ENCODE measurements around the gene BMP5.

Gene BMP5

GRCh38 chr6:55758156-55758937 is 117.0 kb downstream of the BMP5 start:
- Histone ChIP-seq H3K4me3 (no peak overlapping the region), H3K4me1 (no peaks in the 10 kb centered on the region), H3K9ac (no peak overlapping the region), H4K20me1 (no peaks in the 10 kb centered on the region), H3K9me3 (replicated peaks in 1 of 11) (no peaks in the 10 kb centered on the region), H3K4me2 (no peak overlapping the region), H3K27ac (no peak overlapping the region), H3K36me3 (no peaks in the 10 kb centered on the region), H3K27me3 (no peaks in the 10 kb centered on the region)
- no peak for TF ChIP-seq Cebpa-rat (IDR thresholded peaks at IDR 0.05)

- Histone ChIP-seq H3K9me3 (replicated peaks in 1 of 11) (no peaks in the 10 kb centered on the region), H4K20me1 (no peaks in the 10 kb centered on the region), H3K36me3 (no peaks in the 10 kb centered on the region), H3K4me2 (no peak overlapping the region), H3K27me3 (no peaks in the 10 kb centered on the region), H3K4me3 (no peak overlapping the region), H3K4me1 (no peaks in the 10 kb centered on the region), H3K9ac (no peak overlapping the region), H3K27ac (no peak overlapping the region)
- no peak for TF ChIP-seq Cebpa-rat (IDR thresholded peaks at IDR 0.05)
These were observed 118.8 kb downstream of the BMP5 start for GRCh38 chr6:55756531-55757031.

- no peak for TF ChIP-seq Cebpa-rat (IDR thresholded peaks at IDR 0.05)
- no peaks in the 10 kb centered on the region for H3K27me3 ChIP-seq
- H3K4me3 ChIP-seq, result no peak overlapping the region
- no peak overlapping the region for H3K4me2 ChIP-seq
- no peaks in the 10 kb centered on the region for H3K4me1 ChIP-seq
- H3K9me3 ChIP-seq (replicated peaks in 1 of 11), result no peaks in the 10 kb centered on the region; a peak in 2 of 22 replicates
- H3K36me3 ChIP-seq, result no peaks in the 10 kb centered on the region
- H4K20me1 ChIP-seq, result no peaks in the 10 kb centered on the region
- H3K27ac ChIP-seq, result no peak overlapping the region
- no peak overlapping the region for H3K9ac ChIP-seq
These were observed 126.5 kb downstream of the BMP5 start for GRCh38 chr6:55748880-55749279.

- no peak for TF ChIP-seq Cebpa-rat (IDR thresholded peaks at IDR 0.05)
- Histone ChIP-seq H3K27ac (no peak overlapping the region), H3K36me3 (no peaks in the 10 kb centered on the region), H3K4me2 (no peak overlapping the region), H3K27me3 (no peaks in the 10 kb centered on the region), H3K4me1 (no peaks in the 10 kb centered on the region), H4K20me1 (no peaks in the 10 kb centered on the region), H3K9me3 (replicated peaks in 1 of 11) (no peaks in the 10 kb centered on the region; a peak in 2 of 22 replicates), H3K4me3 (no peak overlapping the region), H3K9ac (no peak overlapping the region)
These were observed 128.9 kb downstream of the BMP5 start for GRCh38 chr6:55746473-55746872.

- Histone ChIP-seq H3K9ac (no peak overlapping the region), H4K20me1 (no peaks in the 10 kb centered on the region), H3K27me3 (no peaks in the 10 kb centered on the region), H3K4me1 (no peaks in the 10 kb centered on the region), H3K9me3 (replicated peaks in 1 of 11) (peaks cover 8 to 10% (median 9%) of the 10 kb centered on the region in 11 experiments; a peak in 20 of 22 replicates), H3K4me3 (no peak overlapping the region), H3K27ac (no peak overlapping the region), H3K4me2 (no peak overlapping the region), H3K36me3 (no peaks in the 10 kb centered on the region)
- TF ChIP-seq Cebpa-rat (IDR thresholded peaks at IDR 0.05), result no peak
These were observed 141.1 kb downstream of the BMP5 start for GRCh38 chr6:55734256-55734655.

GRCh38 chr6:55729665-55730064 is 145.7 kb downstream of the BMP5 start:
- no peaks in the 10 kb centered on the region for H4K20me1 ChIP-seq
- no peak overlapping the region for H3K9ac ChIP-seq
- no peaks in the 10 kb centered on the region for H3K27me3 ChIP-seq
- H3K27ac ChIP-seq, result no peak overlapping the region
- no peaks in the 10 kb centered on the region for H3K36me3 ChIP-seq
- no peaks in the 10 kb centered on the region for H3K9me3 ChIP-seq (replicated peaks in 1 of 11)
- H3K4me3 ChIP-seq, result no peak overlapping the region
- H3K4me1 ChIP-seq, result no peaks in the 10 kb centered on the region
- TF ChIP-seq Cebpa-rat (IDR thresholded peaks at IDR 0.05), result no peak
- H3K4me2 ChIP-seq, result no peak overlapping the region

- Histone ChIP-seq H3K4me3 (no peak overlapping the region), H3K9ac (no peak overlapping the region), H3K4me1 (no peaks in the 10 kb centered on the region), H3K36me3 (no peaks in the 10 kb centered on the region), H3K9me3 (replicated peaks in 1 of 11) (no peaks in the 10 kb centered on the region), H4K20me1 (no peaks in the 10 kb centered on the region), H3K27ac (no peak overlapping the region), H3K27me3 (no peaks in the 10 kb centered on the region), H3K4me2 (no peak overlapping the region)
- TF ChIP-seq Cebpa-rat (IDR thresholded peaks at IDR 0.05), result no peak
These were observed 149.2 kb downstream of the BMP5 start for GRCh38 chr6:55726144-55726543.

GRCh38 chr6:55714831-55715230 is 160.6 kb downstream of the BMP5 start:
- no peak overlapping the region for H3K27ac ChIP-seq
- H3K4me3 ChIP-seq, result no peak overlapping the region
- TF ChIP-seq Cebpa-rat (IDR thresholded peaks at IDR 0.05), result no peak
- H4K20me1 ChIP-seq, result no peaks in the 10 kb centered on the region
- H3K4me2 ChIP-seq, result no peak overlapping the region
- no peaks in the 10 kb centered on the region for H3K27me3 ChIP-seq
- H3K9me3 ChIP-seq (replicated peaks in 1 of 11), result no peaks in the 10 kb centered on the region
- no peaks in the 10 kb centered on the region for H3K4me1 ChIP-seq
- no peak overlapping the region for H3K9ac ChIP-seq
- no peaks in the 10 kb centered on the region for H3K36me3 ChIP-seq

GRCh38 chr6:55713436-55713835 is 162.0 kb downstream of the BMP5 start:
- no peaks in the 10 kb centered on the region for H3K27me3 ChIP-seq
- H4K20me1 ChIP-seq, result no peaks in the 10 kb centered on the region
- no peak for TF ChIP-seq Cebpa-rat (IDR thresholded peaks at IDR 0.05)
- H3K4me2 ChIP-seq, result no peak overlapping the region
- H3K4me1 ChIP-seq, result peaks cover 0 to 3% (median 0%) of the 10 kb centered on the region in 10 experiments; a peak in 1 of 20 replicates
- H3K27ac ChIP-seq, result no peak overlapping the region
- no peak overlapping the region for H3K4me3 ChIP-seq
- no peaks in the 10 kb centered on the region for H3K36me3 ChIP-seq
- H3K9ac ChIP-seq, result no peak overlapping the region
- H3K9me3 ChIP-seq (replicated peaks in 1 of 11), result no peaks in the 10 kb centered on the region

GRCh38 chr6:55708711-55709110 is 166.7 kb downstream of the BMP5 start:
- H3K27me3 ChIP-seq, result no peaks in the 10 kb centered on the region
- H3K27ac ChIP-seq, result no peak overlapping the region
- no peak overlapping the region for H3K4me3 ChIP-seq
- H3K9ac ChIP-seq, result no peak overlapping the region
- no peak for TF ChIP-seq Cebpa-rat (IDR thresholded peaks at IDR 0.05)
- peaks cover 0 to 35% (median 20%) of the 10 kb centered on the region in 10 experiments; a peak in 18 of 20 replicates for H3K4me1 ChIP-seq
- 0 out of 22 replicates have a peak overlapping the region, but pooled peaks of 1 of the 11 experiments have one; percentile 11 for H3K4me2 ChIP-seq
- no peaks in the 10 kb centered on the region for H3K36me3 ChIP-seq
- peaks cover 0 to 8% (median 7%) of the 10 kb centered on the region in 11 experiments; a peak in 16 of 22 replicates for H3K9me3 ChIP-seq (replicated peaks in 1 of 11)
- H4K20me1 ChIP-seq, result no peaks in the 10 kb centered on the region

All from BLaER1 treated with 17β-estradiol and CSF1 and Interleukin-3, amounts not matched to agents 10 nM and 100 nM (cell line).